Retinal pigment epithelial cell (primary cell): ENCODE data around the gene ACBD4.

Source experiments
- DNase-seq: peaks from one replicate; pipeline ENCODE4 v3.0.0-alpha.2; 2010; ENCODE audit warnings: low read depth
- H3K4me3 ChIP-seq: 2 replicates; pipeline ENCODE4 v1.5.1; 2011; ENCODE audit warnings: mild to moderate bottlenecking, low read length, control low read depth, moderate library complexity
- CTCF ChIP-seq: conservative IDR thresholded peaks from 2 replicates; pipeline ENCODE4 v1.5.1; 2011; ENCODE audit warnings: low read depth, low read length, control low read depth, inconsistent platforms

The ACBD4 gene

GRCh38 chr17:45146166-45146565 lies 10.7 kb downstream of the ACBD4 start:
- no peak overlapping the region for H3K4me3 ChIP-seq
- DNase-seq, result no peak
- no peak for TF ChIP-seq CTCF

- H3K4me3 ChIP-seq, result no peak overlapping the region
- TF ChIP-seq CTCF, result no peak
- DNase-seq, result no peak
Observed at GRCh38 chr17:45146592-45146889, 11.1 kb downstream of the ACBD4 start.

GRCh38 chr17:45146890-45147580 lies 11.5 kb downstream of the ACBD4 start:
- H3K4me3 ChIP-seq, result peak overlapping the region; percentile 62
- DNase-seq, result no peak
- no peak for TF ChIP-seq CTCF

- peak overlapping the region; percentile 62 for H3K4me3 ChIP-seq
- no peak for TF ChIP-seq CTCF
- DNase-seq, result peak; percentile 97
Observed at GRCh38 chr17:45147581-45148182, 12.2 kb downstream of the ACBD4 start.

GRCh38 chr17:45148183-45149036 lies 12.9 kb downstream of the ACBD4 start, which contains the start of gene HEXIM1:
HEXIM1 (plus strand) TSS chr17:45148475; CDS start chr17:45149191, 716 bp downstream.
- TF ChIP-seq CTCF, result no peak
- H3K4me3 ChIP-seq, result peak within 1 kb of the TSS; percentile 96
- DNase-seq, result peak; percentile 98

GRCh38 chr17:45149037-45149668 lies 13.7 kb downstream of the ACBD4 start:
- peak overlapping the region; percentile 96 for H3K4me3 ChIP-seq
- peak; percentile 88 for TF ChIP-seq CTCF
- no peak for DNase-seq
